GM12864 (cell line): ENCODE results near the gene MECR.
"Not testable (repeated sequence)": the region's sequence is repeated elsewhere in the genome, so short reads cannot be mapped to it uniquely, and the experiment has no call there.

Experiments used
- DNase-seq: peaks from one replicate; pipeline ENCODE4 v3.0.0-alpha.2; 2011; ENCODE audit warnings: low read depth
- H3K4me3 ChIP-seq: 2 replicates; pipeline ENCODE4 v1.5.1; 2011; ENCODE audit warnings: mild to moderate bottlenecking, low read depth, low read length, control low read depth
- CTCF ChIP-seq: IDR thresholded peaks from 2 replicates; pipeline ENCODE4 v1.5.1; 2011; ENCODE audit warnings: low read depth, mild to moderate bottlenecking, moderate library complexity, low read length, control low read depth, inconsistent platforms; ENCODE audit errors: missing control alignments

The MECR gene

GRCh38 chr1:29227511-29227910, 3.2 kb downstream of the MECR start:
- no peak for TF ChIP-seq CTCF
- no peak overlapping the region for H3K4me3 ChIP-seq
- no peak for DNase-seq

- H3K4me3 ChIP-seq = no peak overlapping the region
- TF ChIP-seq CTCF = no peak
- DNase-seq = no peak
These were observed 5.4 kb downstream of the MECR start for GRCh38 chr1:29225361-29225760.

GRCh38 chr1:29224356-29224837, 6.3 kb downstream of the MECR start:
- no peak overlapping the region for H3K4me3 ChIP-seq
- DNase-seq = no peak
- TF ChIP-seq CTCF = no peak

- no peak for DNase-seq
- H3K4me3 ChIP-seq = no peak overlapping the region
- TF ChIP-seq CTCF = no peak
These were observed 7.2 kb downstream of the MECR start for GRCh38 chr1:29223521-29223920.

- no peak overlapping the region for H3K4me3 ChIP-seq
- DNase-seq = no peak
- TF ChIP-seq CTCF = no peak
These were observed 8.0 kb downstream of the MECR start for GRCh38 chr1:29222686-29223085.

- not testable (repeated sequence) for H3K4me3 ChIP-seq, DNase-seq
These were observed 8.5 kb downstream of the MECR start for GRCh38 chr1:29222260-29222659.

GRCh38 chr1:29221296-29221695, 9.4 kb downstream of the MECR start:
- no peak for DNase-seq
- TF ChIP-seq CTCF = no peak

More at GRCh38 chr1:29221296-29221695, 9.4 kb downstream of the MECR start:
- no peak overlapping the region for H3K4me3 ChIP-seq
